GM11168 (cell line): ENCODE results near the gene SLC19A1.
"Not testable (repeated sequence)": the region's sequence is repeated elsewhere in the genome, so short reads cannot be mapped to it uniquely, and the experiment has no call there.

Source experiments
- in situ Hi-C: fragments of 300-500 bp; cut with MboI; formaldehyde crosslinking; loops from one replicate; pipeline ENCODE4 v1.12.0; 2022; ENCODE audit warnings: low sequenced_read_pairs; ENCODE audit not compliant: unreplicated experiment

Gene SLC19A1

GRCh38 chr21:45509566-45510465 lies 32.4 kb downstream of the SLC19A1 start:
- in situ Hi-C loops = no loop called here

- in situ Hi-C loops = no loop called here
Observed at GRCh38 chr21:45508607-45509565, 33.4 kb downstream of the SLC19A1 start.

GRCh38 chr21:45507888-45508508 lies 34.2 kb downstream of the SLC19A1 start:
- in situ Hi-C loops = no loop called here

- in situ Hi-C loops = no loop called here
Observed at GRCh38 chr21:45507523-45507875, 34.7 kb downstream of the SLC19A1 start.

- in situ Hi-C loops = no loop called here
Observed at GRCh38 chr21:45506836-45507522, 35.3 kb downstream of the SLC19A1 start.

- in situ Hi-C loops = no loop called here
Observed at GRCh38 chr21:45506241-45506817, 35.9 kb downstream of the SLC19A1 start.

- in situ Hi-C loops = no loop called here
Observed at GRCh38 chr21:45505416-45506021, 36.7 kb downstream of the SLC19A1 start.

- in situ Hi-C loops = no loop called here
Observed at GRCh38 chr21:45504516-45505415, 37.5 kb downstream of the SLC19A1 start.

- in situ Hi-C loops = no loop called here
Observed at GRCh38 chr21:45504021-45504515, 38.2 kb downstream of the SLC19A1 start.

- in situ Hi-C loops = not testable (repeated sequence)
Observed at GRCh38 chr21:45503226-45503625, 39.0 kb downstream of the SLC19A1 start.

GRCh38 chr21:45502600-45502999 lies 39.6 kb downstream of the SLC19A1 start:
- in situ Hi-C loops = no loop called here

- in situ Hi-C loops = no loop called here
Observed at GRCh38 chr21:45502006-45502345, 40.3 kb downstream of the SLC19A1 start.

GRCh38 chr21:45501081-45502005 lies 40.9 kb downstream of the SLC19A1 start:
- in situ Hi-C loops = not testable (repeated sequence)

GRCh38 chr21:45499970-45500577 lies 42.2 kb downstream of the SLC19A1 start:
- in situ Hi-C loops = no loop called here

- in situ Hi-C loops = no loop called here
Observed at GRCh38 chr21:45499201-45499750, 43.0 kb downstream of the SLC19A1 start.

GRCh38 chr21:45498646-45499000 lies 43.6 kb downstream of the SLC19A1 start:
- in situ Hi-C loops = no loop called here
